ENCODE data around the gene TNRC6B.

The TNRC6B gene

DNA sequence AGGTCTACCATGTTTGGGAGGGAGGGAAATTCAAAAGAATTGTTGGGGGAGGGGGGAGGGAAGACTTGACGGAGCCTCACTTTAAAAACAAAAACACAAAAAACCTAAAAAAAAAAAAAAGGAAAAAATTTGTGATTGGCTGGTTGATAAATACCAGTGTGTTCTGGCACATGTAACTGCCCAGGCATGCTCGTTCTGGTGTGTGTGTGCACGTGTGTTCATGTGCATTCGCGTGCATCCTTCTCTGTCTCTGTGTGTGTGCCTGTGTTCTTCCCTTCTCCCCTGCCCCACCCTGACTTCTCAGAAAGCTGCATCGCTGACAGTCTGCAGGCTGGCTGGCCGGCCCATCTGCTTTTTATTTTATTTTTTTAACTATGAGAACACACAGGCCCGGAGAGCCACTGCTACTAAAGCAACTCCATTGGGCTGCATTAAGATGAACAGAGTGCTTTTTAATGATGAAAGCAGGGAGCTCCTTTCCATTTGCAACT is 146.0 kb downstream of the TNRC6B start:
- DNase-seq (ENCODE audit: low read depth in 3 of 3), result no peak

DNA sequence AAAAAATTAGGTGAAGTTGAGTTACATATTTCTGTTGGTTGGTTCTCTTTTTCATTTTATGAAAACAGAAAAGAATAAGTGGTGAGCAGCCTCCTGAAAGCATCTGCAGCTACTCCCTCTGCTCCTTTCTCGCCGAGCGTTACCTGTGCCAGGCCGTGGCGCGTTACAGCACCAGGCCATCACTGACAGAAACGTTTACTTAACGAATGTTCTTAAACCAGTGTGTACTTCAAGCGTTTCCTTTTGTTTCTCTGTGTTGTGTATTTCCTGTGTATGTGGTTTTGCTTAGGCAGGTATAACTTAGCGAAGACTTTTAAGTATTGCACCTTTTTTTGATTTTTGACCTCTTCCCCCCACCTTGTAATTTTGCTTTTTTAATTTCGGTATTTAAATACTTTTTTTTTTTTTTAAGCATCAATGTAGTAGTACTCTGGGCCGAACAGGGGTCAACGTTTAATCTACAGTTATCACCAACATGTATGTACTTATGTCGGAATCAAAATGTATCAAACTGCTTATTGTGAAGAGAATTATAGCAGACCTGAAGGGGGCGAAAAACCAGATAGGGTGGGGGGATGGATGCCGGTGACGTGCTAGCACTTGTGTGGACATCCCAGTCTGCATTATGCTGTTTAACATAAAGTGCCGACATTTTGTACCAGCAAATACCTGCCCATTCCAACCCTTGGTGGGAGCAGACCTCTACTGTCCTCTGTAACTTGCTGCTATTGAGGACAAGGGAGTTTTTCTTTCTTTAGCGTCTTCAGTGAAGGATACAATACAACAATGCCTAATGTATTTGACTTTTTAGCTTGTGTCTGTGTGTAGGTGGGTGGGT is 147.0 kb downstream of the TNRC6B start:
- no peak for DNase-seq (ENCODE audit: low read depth in 3 of 3)

DNA sequence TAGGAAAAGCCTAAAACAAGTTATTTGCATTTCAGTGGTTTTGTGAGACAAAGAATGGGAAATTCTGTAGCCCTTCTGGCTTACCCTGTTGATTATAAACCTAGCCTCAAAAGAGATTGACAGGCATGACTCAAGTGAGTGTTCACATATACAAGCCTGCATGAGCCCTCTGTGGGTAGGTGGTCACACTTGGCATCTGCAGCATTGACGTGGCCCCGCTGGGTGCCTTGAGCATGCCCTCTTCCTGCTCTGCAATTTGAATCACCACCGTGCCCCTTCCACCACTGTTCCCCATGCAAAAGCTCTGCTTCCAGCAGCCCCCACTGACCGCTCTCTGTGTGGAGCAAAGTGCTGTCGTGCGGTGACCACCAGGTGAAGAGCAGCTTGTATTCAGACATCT is 147.6 kb downstream of the TNRC6B start:
- DNase-seq (ENCODE audit: low read depth in 3 of 3), result peak in 2 of 3 experiments; percentile 38 to 43

DNA sequence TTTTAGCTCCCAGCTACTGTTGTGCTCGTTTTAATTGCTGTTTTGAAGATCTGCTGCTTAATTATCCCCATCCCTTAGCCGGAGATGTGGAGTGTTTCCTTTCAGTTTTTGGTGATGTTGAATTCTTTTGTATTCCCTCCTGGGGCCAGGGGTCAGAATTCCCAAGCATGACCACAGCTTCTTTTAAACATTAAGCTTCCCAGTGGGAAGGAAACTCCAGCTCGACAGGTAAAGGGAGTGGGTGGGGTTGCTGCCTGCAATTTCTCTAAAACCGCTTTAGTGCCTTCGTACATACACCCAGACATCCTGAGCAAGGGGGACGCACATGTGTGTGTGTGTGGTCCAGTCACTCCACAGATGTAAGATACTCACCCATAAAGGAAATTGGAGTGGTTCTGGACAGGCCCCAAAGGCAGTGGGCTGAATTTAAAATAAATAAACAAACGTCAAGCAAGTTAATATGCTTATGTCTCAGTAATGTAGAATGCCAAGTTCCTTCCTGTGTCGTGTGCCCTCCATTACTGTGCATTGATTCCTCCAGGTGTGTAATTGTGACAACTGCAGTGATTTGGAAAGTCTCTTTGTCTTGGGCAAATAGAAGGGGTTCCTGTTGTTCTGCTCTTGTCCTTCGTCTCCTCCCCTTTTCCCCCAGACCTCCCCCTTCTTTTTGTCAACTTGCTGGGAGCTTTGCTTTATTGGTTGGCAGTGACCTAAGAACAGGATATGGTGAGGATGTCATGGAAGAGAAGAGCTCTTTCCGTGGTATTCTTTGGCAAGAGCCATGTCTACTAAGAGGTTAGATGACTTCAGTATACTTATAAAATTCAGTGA is 149.4 kb downstream of the TNRC6B start:
- no peak for DNase-seq (ENCODE audit: low read depth in 3 of 3)

DNA sequence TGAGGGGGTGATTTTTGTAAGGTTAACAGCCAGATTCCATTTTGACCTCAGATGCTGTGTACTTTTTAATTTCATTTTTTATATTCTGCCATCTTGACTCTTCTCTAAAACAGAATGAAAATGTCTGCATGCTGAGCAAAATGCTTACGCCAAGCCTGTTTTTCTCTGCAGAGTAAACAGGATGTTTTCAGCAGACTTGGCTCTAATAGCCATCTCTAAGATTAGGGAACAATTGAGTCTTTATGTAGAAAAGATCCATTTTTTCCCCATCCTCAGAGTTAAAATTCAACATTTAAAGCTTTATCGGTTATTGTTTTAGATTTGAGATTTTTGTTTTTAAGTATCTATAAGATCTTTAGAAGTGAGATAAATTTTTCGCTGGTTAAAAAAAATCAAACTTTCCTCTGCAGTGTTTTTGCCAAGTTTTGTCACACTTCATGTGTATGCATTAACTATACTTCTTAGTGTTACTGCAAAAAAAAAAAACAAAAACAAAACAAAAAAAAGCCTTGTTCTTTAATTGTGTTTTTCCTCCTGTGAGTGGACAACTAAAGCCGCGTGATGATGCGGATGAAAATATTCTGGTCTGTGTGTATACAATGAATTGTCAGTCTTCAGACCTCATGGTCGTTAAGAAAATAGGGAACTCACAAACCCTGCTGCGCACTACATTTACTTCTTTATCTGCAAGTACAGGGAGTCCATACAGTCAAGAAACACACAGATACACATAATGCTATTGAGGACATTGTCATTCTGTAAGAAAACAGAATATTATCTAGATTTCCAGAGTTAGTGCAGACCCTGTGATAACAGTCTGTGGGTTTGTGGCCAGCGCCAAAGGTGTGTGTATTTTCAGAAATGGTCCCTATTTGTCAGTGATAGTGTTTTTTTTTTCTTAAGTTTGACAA is 151.1 kb downstream of the TNRC6B start:
- no peak for DNase-seq (ENCODE audit: low read depth in 3 of 3)

DNA sequence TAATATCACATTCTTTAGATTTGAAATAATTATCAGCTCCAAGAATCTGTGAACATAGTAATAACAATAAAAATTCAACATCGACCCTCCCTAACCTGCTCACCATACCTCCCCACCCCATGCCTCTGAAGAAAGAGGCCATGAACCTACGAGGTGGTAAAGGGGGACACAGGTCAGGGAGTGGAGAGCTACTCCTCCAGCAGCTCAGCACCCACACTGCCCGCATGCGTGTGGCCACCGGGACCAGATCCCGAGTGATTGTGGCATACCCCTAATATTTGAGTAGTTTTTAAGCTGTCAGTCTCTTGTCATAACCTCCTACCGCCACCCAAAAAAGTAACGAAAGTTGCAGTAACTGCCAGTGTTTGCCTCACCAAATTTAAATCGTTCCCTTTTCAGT is 151.7 kb downstream of the TNRC6B start:
- no peak for DNase-seq (ENCODE audit: low read depth in 3 of 3)

GRCh38 chr22:40330086-40330485 is 152.4 kb downstream of the TNRC6B start:
- no peak for DNase-seq (ENCODE audit: low read depth in 3 of 3)

- no peak for DNase-seq (ENCODE audit: low read depth in 3 of 3)
Measured at GRCh38 chr22:40330615-40331014, 152.9 kb downstream of the TNRC6B start.

- DNase-seq (ENCODE audit: low read depth in 3 of 3), result no peak
Measured at GRCh38 chr22:40331706-40332105, 154.0 kb downstream of the TNRC6B start.

GRCh38 chr22:40332319-40332781 is 154.6 kb downstream of the TNRC6B start:
- no peak for DNase-seq (ENCODE audit: low read depth in 3 of 3)

- no peak for DNase-seq (ENCODE audit: low read depth in 3 of 3)
Measured at GRCh38 chr22:40334060-40334459, 156.3 kb downstream of the TNRC6B start.

DNA sequence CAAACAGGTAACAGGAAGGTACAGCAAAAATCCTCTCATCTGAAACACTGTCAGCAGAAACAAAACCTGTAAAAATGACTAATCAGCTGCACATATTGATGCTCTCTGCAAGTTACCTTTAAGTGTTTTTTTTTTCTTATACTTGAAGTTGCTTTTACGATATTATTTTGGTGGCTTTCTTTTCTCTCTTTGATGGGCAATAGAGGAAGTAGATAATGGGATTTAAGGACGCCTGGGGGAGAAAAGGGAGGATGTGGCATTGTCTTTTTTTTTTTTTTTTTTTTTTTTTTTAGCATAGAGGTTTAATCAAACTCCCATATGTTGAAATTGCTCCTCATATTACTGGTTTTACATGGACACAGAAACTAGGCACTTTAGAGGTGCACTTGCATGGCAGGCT is 157.2 kb downstream of the TNRC6B start:
- DNase-seq (ENCODE audit: low read depth in 3 of 3), result no peak

DNA sequence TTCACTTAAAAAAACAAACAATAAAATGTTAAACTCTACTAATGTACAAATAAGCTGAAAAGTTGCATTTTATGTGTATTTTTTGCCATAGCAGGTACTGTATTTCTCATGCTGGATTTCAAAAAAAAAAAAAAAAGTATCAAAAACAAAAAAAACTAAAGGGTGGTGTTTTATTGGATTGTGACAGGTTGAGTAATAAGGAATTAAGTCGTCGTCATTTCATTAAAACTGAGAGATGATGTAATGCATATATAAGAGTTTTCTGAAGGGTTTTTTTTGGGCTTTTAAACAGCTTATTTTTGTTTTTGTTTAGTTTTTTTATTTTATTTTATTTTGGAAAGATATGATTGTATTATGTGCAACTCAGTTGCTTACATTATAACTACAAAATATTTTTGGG is 157.6 kb downstream of the TNRC6B start:
- no peak for DNase-seq (ENCODE audit: low read depth in 3 of 3)

GRCh38 chr22:40340044-40340443 is 162.3 kb downstream of the TNRC6B start:
- DNase-seq (ENCODE audit: low read depth in 3 of 3), result no peak

DNA sequence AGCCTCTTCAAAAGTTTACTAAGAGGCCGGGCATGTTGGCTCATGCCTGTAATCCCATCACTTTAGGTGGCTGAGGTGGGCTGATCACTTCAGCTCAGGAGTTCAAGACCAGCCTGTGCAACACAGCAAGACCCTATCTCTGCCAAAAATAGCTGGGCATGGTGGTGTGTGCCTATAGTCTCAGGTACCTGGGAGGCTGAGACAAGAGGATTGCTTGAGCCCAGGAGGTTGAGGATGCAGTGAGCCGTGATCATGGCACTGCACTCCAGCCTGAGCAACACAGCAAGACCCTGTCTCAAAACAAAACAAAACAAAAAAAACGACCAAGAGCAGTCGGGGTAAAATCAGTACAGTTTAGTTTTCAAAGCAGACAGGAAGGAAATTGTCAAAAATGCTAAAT is 163.9 kb downstream of the TNRC6B start:
- no peak for DNase-seq (ENCODE audit: low read depth in 3 of 3)

DNA sequence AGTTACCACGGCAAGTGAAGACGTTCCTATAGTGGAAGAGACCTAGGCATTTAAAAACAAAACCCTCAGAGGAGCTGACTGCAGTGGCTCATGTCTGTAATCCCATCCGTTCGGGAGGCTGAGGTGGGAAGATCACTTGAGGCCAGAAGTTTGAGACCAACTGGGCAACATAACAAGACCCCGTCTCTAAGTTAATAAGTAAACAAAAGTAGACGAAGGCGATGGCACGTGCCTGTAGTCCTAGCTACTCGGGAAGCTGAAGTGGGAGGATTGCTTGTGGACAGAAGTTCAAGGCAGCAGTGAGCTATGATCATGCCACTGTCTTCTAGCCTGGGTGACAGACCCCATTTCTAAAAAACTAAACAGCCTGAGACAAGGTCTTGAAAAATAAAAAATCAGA is 164.8 kb downstream of the TNRC6B start:
- DNase-seq (ENCODE audit: low read depth in 3 of 3), result no peak

DNA sequence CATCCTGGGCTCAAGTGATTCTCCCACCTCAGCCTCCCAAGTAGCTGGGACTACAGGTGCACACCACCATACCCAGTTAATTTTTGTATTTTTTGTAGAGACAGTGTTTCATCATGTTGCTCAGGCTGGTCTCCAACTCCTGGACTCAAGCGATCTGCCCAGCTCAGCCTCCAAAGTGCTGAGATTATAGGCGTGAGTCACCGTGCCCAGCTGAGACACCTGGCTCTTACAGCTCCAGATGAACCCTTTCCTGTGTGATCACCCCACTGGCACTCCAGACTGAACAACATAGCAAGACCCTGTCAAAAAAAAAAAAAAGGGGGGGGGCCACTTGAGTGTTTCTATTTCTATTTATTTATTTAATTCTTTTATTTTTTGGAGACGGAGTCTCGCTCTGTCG is 167.5 kb downstream of the TNRC6B start:
- DNase-seq (ENCODE audit: low read depth in 3 of 3), result no peak

- peak in 2 of 3 experiments; percentile 42 to 44 for DNase-seq (ENCODE audit: low read depth in 3 of 3)
Measured at GRCh38 chr22:40345815-40346184, 168.1 kb downstream of the TNRC6B start.

DNA sequence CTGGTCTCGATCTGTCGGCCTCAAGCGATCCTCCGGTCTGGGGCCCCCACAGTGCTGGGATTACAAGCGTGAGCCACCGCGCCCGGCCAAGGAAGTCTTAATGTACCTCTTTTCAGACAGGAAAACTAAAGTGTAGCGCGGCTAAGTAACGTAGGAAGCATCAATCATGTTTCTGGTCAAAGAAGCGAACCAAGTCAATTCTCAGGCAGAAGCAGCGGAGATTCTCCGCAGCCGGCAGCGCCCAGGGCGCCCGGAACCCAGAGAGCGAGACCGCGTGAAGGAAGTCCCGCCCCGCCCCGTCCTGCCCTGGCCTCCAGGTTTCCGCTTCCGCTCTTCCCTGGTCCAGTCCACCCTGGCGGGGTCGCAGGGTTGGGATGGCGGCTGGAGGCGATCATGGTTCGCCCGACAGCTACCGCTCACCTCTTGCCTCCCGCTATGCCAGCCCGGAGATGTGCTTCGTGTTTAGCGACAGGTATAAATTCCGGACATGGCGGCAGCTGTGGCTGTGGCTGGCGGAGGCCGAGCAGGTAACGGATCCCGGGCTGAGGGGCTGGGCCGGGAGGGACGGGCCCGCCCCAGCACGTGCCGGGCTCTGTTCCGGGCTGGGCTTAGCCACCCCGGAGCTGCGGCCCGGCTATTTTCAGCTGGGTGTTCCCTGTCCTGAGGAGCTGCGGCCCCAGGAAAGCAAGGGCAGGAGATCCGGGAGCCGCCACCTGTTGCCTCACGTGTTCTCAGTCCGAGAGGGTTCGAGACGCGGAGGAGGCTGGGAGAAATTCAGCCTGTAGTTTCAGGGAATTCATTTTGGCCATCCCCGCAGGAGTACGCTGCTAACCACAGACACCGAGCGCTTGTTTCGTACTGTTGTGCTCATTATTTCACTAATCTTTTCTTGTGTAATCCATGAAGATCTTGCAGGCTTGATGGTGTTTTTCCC is 168.7 kb downstream of the TNRC6B start, which contains the start of gene ADSL:
Gene ADSL (plus strand): TSS at position 316 of the 934 bp plus-strand sequence. CDS start 59 bp downstream, at position 375.
- DNase-seq (ENCODE audit: low read depth in 3 of 3), result peak; percentile 60 to 79 (median 68)

GRCh38 chr22:40347300-40347699 is 169.6 kb downstream of the TNRC6B start:
- no peak for DNase-seq (ENCODE audit: low read depth in 3 of 3)

Data from stimulated activated CD4-positive, alpha-beta T cell treated with anti-CD3 and anti-CD28 coated beads, TNF-alpha, amount 100 ng/mL, for 4 hours (primary cell).